ENCODE measurements around the gene SLC38A3.

DNA sequence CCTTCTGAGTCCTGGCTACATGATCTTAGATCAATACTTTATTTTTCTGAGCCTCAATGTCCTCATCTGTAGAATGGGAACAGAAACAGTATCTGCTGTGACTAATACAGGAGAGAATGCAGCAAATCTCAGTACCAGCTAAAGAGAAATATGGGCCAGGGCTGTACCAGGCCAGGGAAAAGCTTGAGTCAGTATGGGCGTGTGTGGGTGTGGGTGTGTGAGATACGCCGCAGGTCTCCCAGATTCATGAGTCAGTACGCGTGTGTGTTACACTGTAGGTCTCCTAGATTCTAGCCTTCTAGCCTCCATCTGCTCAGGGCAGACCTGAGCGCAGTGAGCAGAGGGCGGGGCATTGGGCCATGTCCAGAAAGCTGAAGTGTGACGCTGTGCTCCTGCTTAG lies 46.1 kb downstream of the SLC38A3 start:
- TF ChIP-seq, protein P1, sequence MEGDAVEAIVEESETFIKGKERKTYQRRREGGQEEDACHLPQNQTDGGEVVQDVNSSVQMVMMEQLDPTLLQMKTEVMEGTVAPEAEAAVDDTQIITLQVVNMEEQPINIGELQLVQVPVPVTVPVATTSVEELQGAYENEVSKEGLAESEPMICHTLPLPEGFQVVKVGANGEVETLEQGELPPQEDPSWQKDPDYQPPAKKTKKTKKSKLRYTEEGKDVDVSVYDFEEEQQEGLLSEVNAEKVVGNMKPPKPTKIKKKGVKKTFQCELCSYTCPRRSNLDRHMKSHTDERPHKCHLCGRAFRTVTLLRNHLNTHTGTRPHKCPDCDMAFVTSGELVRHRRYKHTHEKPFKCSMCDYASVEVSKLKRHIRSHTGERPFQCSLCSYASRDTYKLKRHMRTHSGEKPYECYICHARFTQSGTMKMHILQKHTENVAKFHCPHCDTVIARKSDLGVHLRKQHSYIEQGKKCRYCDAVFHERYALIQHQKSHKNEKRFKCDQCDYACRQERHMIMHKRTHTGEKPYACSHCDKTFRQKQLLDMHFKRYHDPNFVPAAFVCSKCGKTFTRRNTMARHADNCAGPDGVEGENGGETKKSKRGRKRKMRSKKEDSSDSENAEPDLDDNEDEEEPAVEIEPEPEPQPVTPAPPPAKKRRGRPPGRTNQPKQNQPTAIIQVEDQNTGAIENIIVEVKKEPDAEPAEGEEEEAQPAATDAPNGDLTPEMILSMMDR (IDR thresholded peaks at IDR 0.05), result no peak
- TF ChIP-seq POLR2A (IDR thresholded peaks at IDR 0.05), result no peak

All from uterus (tissue), 2 donors.